GM23338 (cell line): ENCODE results near the gene PTGIS. TPM values are rescaled to one million over a fixed set of nuclear protein-coding genes. Genes with fewer than 3 reads are reported as not detected.

Experiments used
- ATAC-seq: fragments of 200-7000 bp; cut with Tn5 transposase; 3 replicates; pipeline ENCODE4 v1.9.1; 2020
- DNase-seq: peaks from one replicate; pipeline ENCODE4 v3.0.0-alpha.2; 2015; ENCODE audit warnings: low spot score
- H2AFZ ChIP-seq: fragments of 200-600 bp; sonication (generic); 2 replicates; pipeline ENCODE4 v1.8.0; 2016; ENCODE audit warnings: antibody characterized with exemption, mild to moderate bottlenecking, moderate library complexity
- H3F3A ChIP-seq: fragments of 200-600 bp; sonication (generic); replicated peaks from 2 replicates; pipeline ENCODE4 v1.8.0; 2017; ENCODE audit warnings: antibody characterized with exemption, mixed run types, low read depth
- H3K27ac ChIP-seq: fragments of 200-600 bp; sonication (generic); 2 replicates; pipeline ENCODE4 v1.6.1; 2016; ENCODE audit warnings: low read depth
- H3K27me3 ChIP-seq: fragments of 200-600 bp; sonication (generic); 2 replicates; pipeline ENCODE4 v1.8.0; 2016; ENCODE audit warnings: mild to moderate bottlenecking, mixed run types, moderate library complexity; ENCODE audit not compliant: insufficient read depth
- H3K36me3 ChIP-seq: fragments of 200-600 bp; sonication (generic); 2 replicates; pipeline ENCODE4 v1.8.0; 2016; ENCODE audit warnings: mild to moderate bottlenecking; ENCODE audit not compliant: insufficient read depth
- H3K4me1 ChIP-seq: fragments of 200-600 bp; sonication (generic); 2 replicates; pipeline ENCODE4 v1.8.0; 2016; ENCODE audit warnings: mild to moderate bottlenecking, moderate library complexity; ENCODE audit not compliant: insufficient read depth
- H3K4me2 ChIP-seq: fragments of 200-600 bp; sonication (generic); 2 replicates; pipeline ENCODE4 v1.7.1; 2017; ENCODE audit warnings: mixed run types
- H3K4me3 ChIP-seq: fragments of 200-600 bp; sonication (generic); 2 replicates; pipeline ENCODE4 v1.6.1; 2016; ENCODE audit warnings: mixed run types
- H3K79me2 ChIP-seq: fragments of 200-600 bp; sonication (generic); replicated peaks from 2 replicates; pipeline ENCODE4 v1.8.0; 2017; ENCODE audit warnings: mild to moderate bottlenecking; ENCODE audit not compliant: insufficient read depth
- H3K9me2 ChIP-seq: fragments of 200-600 bp; sonication (generic); 2 replicates; pipeline ENCODE4 v1.8.0; 2017; ENCODE audit not compliant: insufficient read depth
- H4K20me1 ChIP-seq: fragments of 200-600 bp; sonication (generic); replicated peaks from 2 replicates; pipeline ENCODE4 v1.8.0; 2017; ENCODE audit warnings: mild to moderate bottlenecking; ENCODE audit not compliant: insufficient read depth
- H3K27ac Mint-ChIP-seq: 2 replicates; pipeline ENCODE4 v1.8.0; 2020; ENCODE audit warnings: inconsistent platforms, mild to moderate bottlenecking, moderate library complexity, mixed read lengths
- H3K27me3 Mint-ChIP-seq: 3 replicates; pipeline ENCODE4 v1.8.0; 2022; ENCODE audit warnings: low read depth, mild to moderate bottlenecking, moderate library complexity, mixed read lengths, inconsistent platforms; ENCODE audit not compliant: insufficient read depth, poor library complexity
- H3K36me3 Mint-ChIP-seq: 3 replicates; pipeline ENCODE4 v1.8.0; 2021; ENCODE audit warnings: low read depth, mild to moderate bottlenecking, inconsistent platforms, moderate library complexity, mixed read lengths
- H3K4me1 Mint-ChIP-seq: 3 replicates; pipeline ENCODE4 v1.8.0; 2020; ENCODE audit warnings: mild to moderate bottlenecking, inconsistent platforms, mixed read lengths
- H3K4me3 Mint-ChIP-seq: 3 replicates; pipeline ENCODE4 v1.8.0; 2021; ENCODE audit warnings: moderate library complexity, mild to moderate bottlenecking, inconsistent platforms, mixed read lengths
- H3K9me3 Mint-ChIP-seq: 3 replicates; pipeline ENCODE4 v1.8.0; 2020; ENCODE audit warnings: moderate library complexity, mild to moderate bottlenecking, inconsistent platforms, mixed read lengths
- EZH2phosphoT487 ChIP-seq: fragments of 200-600 bp; sonication (generic); IDR thresholded peaks from one replicate; pipeline ENCODE4 v1.8.1; 2018; ENCODE audit warnings: antibody characterized with exemption; ENCODE audit not compliant: unreplicated experiment
- NANOG ChIP-seq: IDR thresholded peaks from 2 replicates; pipeline ENCODE4 v1.6.1; 2016; ENCODE audit warnings: antibody characterized with exemption, borderline replicate concordance
- POLR2AphosphoS5 ChIP-seq: IDR thresholded peaks from 2 replicates; pipeline ENCODE4 v1.6.1; 2016; ENCODE audit warnings: antibody characterized with exemption, low read depth
- REST ChIP-seq: IDR thresholded peaks from one replicate; pipeline ENCODE4 v1.6.1; 2018; ENCODE audit warnings: antibody characterized with exemption; ENCODE audit not compliant: unreplicated experiment
- STAT1 ChIP-seq: IDR thresholded peaks from one replicate; pipeline ENCODE4 v1.6.1; 2016; ENCODE audit warnings: antibody characterized with exemption; ENCODE audit not compliant: unreplicated experiment
- ZNF114 ChIP-seq: fragments of 250-450 bp; sonication (Bioruptor Pico); IDR thresholded peaks from 2 replicates; pipeline ENCODE4 v1.5.0; 2020; ENCODE audit warnings: mild to moderate bottlenecking, moderate library complexity
- ZNF331 ChIP-seq: fragments of 250-450 bp; sonication (Bioruptor Pico); IDR thresholded peaks from 2 replicates; pipeline ENCODE4 v1.5.0; 2020; ENCODE audit warnings: low read depth, mild to moderate bottlenecking, moderate library complexity
- ZNF462 ChIP-seq: fragments of 250-450 bp; sonication (Bioruptor Pico); IDR thresholded peaks from 2 replicates; pipeline ENCODE4 v1.5.0; 2020; ENCODE audit warnings: mild to moderate bottlenecking, moderate library complexity
- polyA plus RNA-seq: library from polyadenylated mRNA; unstranded; fragments of >200 nt; fragmentation: Nextera tagmentation; extraction: Ambion mirVana; gene quantifications from 2 replicates; pipeline ENCODE4 v1.2.1, GENCODE V29; 2016
- total RNA-seq: library from RNA; depleted of rRNA; stranded (reverse); fragments of >200 nt; shearing (Covaris generic); gene quantifications from 2 replicates; pipeline ENCODE4 v1.2.3, GENCODE V29; 2014
- TF ChIP-seq, protein P1 (sequence below), 2 experiments: fragments of 200-600 bp in 1 of 2; sonication (generic) in 1 of 2; conservative IDR thresholded peaks; 2 replicates each; pipeline versions ENCODE4 v1.5.1 to v1.6.1; 2016 to 2017; ENCODE audit warnings: antibody characterized with exemption in 2 of 2, low read depth in 2 of 2, mild to moderate bottlenecking in 2 of 2, moderate library complexity in 1 of 2

PTGIS gene
- total and polyA plus RNA-seq, 2 experiments from 2014 or later = 6.6 to 28.7 TPM

GRCh38 chr20:49612127-49612738 is 44.3 kb upstream of the PTGIS start:
- Mint-ChIP-seq H3K36me3 (no peaks in the 10 kb centered on the region), H3K27ac (no peak overlapping the region), H3K4me1 (peaks cover 5% of the 10 kb centered on the region; the same call in 2 of the 3 replicates), H3K4me3 (no peak overlapping the region), H3K27me3 (peaks cover 9% of the 10 kb centered on the region), H3K9me3 (no peaks in the 10 kb centered on the region)
- Histone ChIP-seq H3K79me2 (no peaks in the 10 kb centered on the region), H2AFZ (no peak overlapping the region), H3K27me3 (no peaks in the 10 kb centered on the region), H3K4me1 (no peaks in the 10 kb centered on the region; the same call in 1 of the 2 replicates), H4K20me1 (no peaks in the 10 kb centered on the region), H3K27ac (no peak overlapping the region), H3K36me3 (no peaks in the 10 kb centered on the region), H3F3A (no peaks in the 10 kb centered on the region), H3K9me2 (no peaks in the 10 kb centered on the region), H3K4me2 (no peak overlapping the region), H3K4me3 (no peak overlapping the region)
- DNase-seq (no peak), ATAC-seq (no peak)
- TF ChIP-seq POLR2AphosphoS5 (no peak), EZH2phosphoT487 (no peak), REST (no peak), ZNF331 (CRISPR knock-in tag) (no peak), ZNF114 (CRISPR knock-in tag) (no peak), NANOG (no peak), ZNF462 (no peak), STAT1 (no peak)
- TF ChIP-seq, protein P1, sequence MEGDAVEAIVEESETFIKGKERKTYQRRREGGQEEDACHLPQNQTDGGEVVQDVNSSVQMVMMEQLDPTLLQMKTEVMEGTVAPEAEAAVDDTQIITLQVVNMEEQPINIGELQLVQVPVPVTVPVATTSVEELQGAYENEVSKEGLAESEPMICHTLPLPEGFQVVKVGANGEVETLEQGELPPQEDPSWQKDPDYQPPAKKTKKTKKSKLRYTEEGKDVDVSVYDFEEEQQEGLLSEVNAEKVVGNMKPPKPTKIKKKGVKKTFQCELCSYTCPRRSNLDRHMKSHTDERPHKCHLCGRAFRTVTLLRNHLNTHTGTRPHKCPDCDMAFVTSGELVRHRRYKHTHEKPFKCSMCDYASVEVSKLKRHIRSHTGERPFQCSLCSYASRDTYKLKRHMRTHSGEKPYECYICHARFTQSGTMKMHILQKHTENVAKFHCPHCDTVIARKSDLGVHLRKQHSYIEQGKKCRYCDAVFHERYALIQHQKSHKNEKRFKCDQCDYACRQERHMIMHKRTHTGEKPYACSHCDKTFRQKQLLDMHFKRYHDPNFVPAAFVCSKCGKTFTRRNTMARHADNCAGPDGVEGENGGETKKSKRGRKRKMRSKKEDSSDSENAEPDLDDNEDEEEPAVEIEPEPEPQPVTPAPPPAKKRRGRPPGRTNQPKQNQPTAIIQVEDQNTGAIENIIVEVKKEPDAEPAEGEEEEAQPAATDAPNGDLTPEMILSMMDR (conservative IDR thresholded peaks at IDR 0.05; ENCODE audit: low read depth in 2 of 2) = no peak
